Keratinocyte (primary cell): ENCODE measurements around the gene GXYLT1. TPM values are rescaled to one million over a fixed set of nuclear protein-coding genes. Genes with fewer than 3 reads are reported as not detected.

Source experiments
- DNase-seq: peaks from one replicate; pipeline ENCODE4 v3.0.0-alpha.2; 2011; ENCODE audit warnings: low read depth, missing footprints, low spot score
- FAIRE-seq: peaks from 2 replicates; lab custom pipeline; 2011; peaks lifted over from hg19 to GRCh38; lab: Jason Lieb, UNC
- H2AFZ ChIP-seq: 2 replicates; pipeline ENCODE4 v1.6.0; 2012; ENCODE audit warnings: low read length, control low read depth, inconsistent platforms; ENCODE audit not compliant: control insufficient read depth
- H3K27ac ChIP-seq: 2 replicates; pipeline ENCODE4 v1.5.1; 2011; ENCODE audit warnings: low read length; ENCODE audit not compliant: control insufficient read depth, insufficient read depth
- H3K27me3 ChIP-seq: 3 replicates; pipeline ENCODE4 v1.6.0; 2011; ENCODE audit warnings: low read length; ENCODE audit not compliant: control insufficient read depth, insufficient read depth; ENCODE audit errors: extremely low read depth
- H3K36me3 ChIP-seq, 2 experiments: 2 replicates in 1 of 2; 3 replicates in 1 of 2; pipeline ENCODE4 v1.5.1; 2011; ENCODE audit warnings: low read length in 2 of 2, mild to moderate bottlenecking in 1 of 2; ENCODE audit not compliant: control insufficient read depth in 2 of 2, insufficient read depth in 2 of 2; ENCODE audit errors: extremely low read depth in 1 of 2
- H3K4me1 ChIP-seq: 3 replicates; pipeline ENCODE4 v1.5.1; 2011; ENCODE audit warnings: low read length; ENCODE audit not compliant: control insufficient read depth, insufficient read depth; ENCODE audit errors: extremely low read depth
- H3K4me2 ChIP-seq: 3 replicates; pipeline ENCODE4 v1.6.0; 2011; ENCODE audit warnings: low read depth, low read length; ENCODE audit not compliant: control insufficient read depth, insufficient read depth; ENCODE audit errors: extremely low read depth
- H3K4me3 ChIP-seq, 3 experiments: fragments of 200-600 bp in 1 of 3; sonication (generic) in 1 of 3; 2 replicates in 2 of 3; 3 replicates in 1 of 3; pipeline ENCODE4 v1.5.1; 2011 to 2016; ENCODE audit warnings: low read length in 3 of 3, mild to moderate bottlenecking in 3 of 3, control low read depth in 2 of 3, inconsistent platforms in 1 of 3, low read depth in 1 of 3, mixed read lengths in 1 of 3, mixed run types in 1 of 3, moderate library complexity in 1 of 3; ENCODE audit not compliant: control insufficient read depth in 2 of 3, insufficient read depth in 2 of 3; ENCODE audit errors: extremely low read depth in 1 of 3
- H3K79me2 ChIP-seq: 2 replicates; pipeline ENCODE4 v1.6.0; 2012; ENCODE audit warnings: low read length; ENCODE audit not compliant: control insufficient read depth, insufficient read depth
- H3K9ac ChIP-seq: 3 replicates; pipeline ENCODE4 v1.6.0; 2011; ENCODE audit warnings: low read length; ENCODE audit not compliant: control insufficient read depth, insufficient read depth; ENCODE audit errors: extremely low read depth
- H3K9me1 ChIP-seq: 3 replicates; pipeline ENCODE4 v1.6.0; 2011; ENCODE audit warnings: low read length; ENCODE audit not compliant: control insufficient read depth, insufficient read depth; ENCODE audit errors: extremely low read depth
- H3K9me3 ChIP-seq: 2 replicates; pipeline ENCODE4 v1.5.1; 2012; ENCODE audit warnings: low read depth, low read length; ENCODE audit not compliant: control insufficient read depth
- H4K20me1 ChIP-seq: 3 replicates; pipeline ENCODE4 v1.6.0; 2011; ENCODE audit warnings: low read length; ENCODE audit not compliant: control insufficient read depth, insufficient read depth; ENCODE audit errors: extremely low read depth
- EZH2 ChIP-seq: IDR thresholded peaks from one replicate; pipeline ENCODE4 v1.6.1; 2012; ENCODE audit warnings: inconsistent platforms, mild to moderate bottlenecking, low read length, moderate library complexity
- dilution Hi-C: fragments of 300-500 bp; cut with MboI; formaldehyde crosslinking; loops from one replicate; pipeline ENCODE4 v1.7.0; 2020; ENCODE audit warnings: low sequenced_read_pairs; ENCODE audit not compliant: extremely low pct_ligation_motif_present
- polyA plus RNA-seq, 5 experiments: library from polyadenylated mRNA; depleted of rRNA in 3 of 5; stranded (reverse) in 3 of 5; stranded (forward) in 1 of 5; unstranded in 1 of 5; fragments of >200 nt; gene quantifications; 1 replicate in 1 of 5; 2 replicates in 3 of 5; 3 replicates in 1 of 5; pipeline versions ENCODE4 v1.2.1 to v1.2.3, GENCODE V29; 2011 to 2012; ENCODE audit warnings: missing spikeins in 2 of 5, low read depth in 1 of 5, low replicate concordance in 1 of 5
- TF ChIP-seq, protein P1 (sequence below), 3 experiments: IDR thresholded peaks in 1 of 3; conservative IDR thresholded peaks in 1 of 3; optimal IDR thresholded peaks in 1 of 3; 2 replicates in 2 of 3; 3 replicates in 1 of 3; pipeline versions ENCODE3 to v1.5.1; 2011; ENCODE audit warnings: low read length in 3 of 3, mild to moderate bottlenecking in 3 of 3, moderate library complexity in 2 of 3, control low read depth in 1 of 3, inconsistent platforms in 1 of 3; ENCODE audit not compliant: insufficient read depth in 2 of 3; ENCODE audit errors: extremely low read depth in 1 of 3

GXYLT1 gene
- polyA plus RNA-seq, 1 donor (not counting 4 experiments of a cell fraction or from before 2014, with no cell fraction given), result 8.1 TPM

DNA sequence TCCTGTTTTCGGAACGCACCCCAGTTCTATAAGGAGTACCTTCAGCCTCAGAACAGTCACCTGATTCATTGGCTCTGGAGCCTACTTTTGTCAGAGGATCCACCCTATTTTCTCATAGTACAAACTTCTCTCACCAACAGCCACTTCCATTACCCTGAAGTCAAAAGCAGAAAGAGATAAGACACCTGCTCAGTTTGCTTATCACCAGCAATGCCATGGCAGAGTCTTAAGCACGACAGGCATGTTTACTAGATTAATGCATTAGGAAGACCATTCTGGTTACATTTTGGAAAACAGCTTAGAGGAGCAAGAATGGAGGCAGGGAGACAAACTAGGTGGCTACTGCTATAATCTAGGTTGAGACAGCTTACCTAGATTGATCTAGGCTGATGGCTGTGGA, 67.7 kb downstream of the GXYLT1 start:
- Histone ChIP-seq H4K20me1 (no peaks in the 10 kb centered on the region), H3K27ac (no peak overlapping the region), H3K36me3 (no peaks in the 10 kb centered on the region), H3K9me3 (no peaks in the 10 kb centered on the region), H3K4me1 (no peaks in the 10 kb centered on the region), H3K27me3 (no peaks in the 10 kb centered on the region), H3K4me2 (no peak overlapping the region), H3K79me2 (no peaks in the 10 kb centered on the region), H2AFZ (no peak overlapping the region), H3K9me1 (no peaks in the 10 kb centered on the region), H3K9ac (no peak overlapping the region), H3K4me3 (no peak overlapping the region)
- FAIRE-seq, result no peak
- TF ChIP-seq EZH2, result no peak
- TF ChIP-seq, protein P1, sequence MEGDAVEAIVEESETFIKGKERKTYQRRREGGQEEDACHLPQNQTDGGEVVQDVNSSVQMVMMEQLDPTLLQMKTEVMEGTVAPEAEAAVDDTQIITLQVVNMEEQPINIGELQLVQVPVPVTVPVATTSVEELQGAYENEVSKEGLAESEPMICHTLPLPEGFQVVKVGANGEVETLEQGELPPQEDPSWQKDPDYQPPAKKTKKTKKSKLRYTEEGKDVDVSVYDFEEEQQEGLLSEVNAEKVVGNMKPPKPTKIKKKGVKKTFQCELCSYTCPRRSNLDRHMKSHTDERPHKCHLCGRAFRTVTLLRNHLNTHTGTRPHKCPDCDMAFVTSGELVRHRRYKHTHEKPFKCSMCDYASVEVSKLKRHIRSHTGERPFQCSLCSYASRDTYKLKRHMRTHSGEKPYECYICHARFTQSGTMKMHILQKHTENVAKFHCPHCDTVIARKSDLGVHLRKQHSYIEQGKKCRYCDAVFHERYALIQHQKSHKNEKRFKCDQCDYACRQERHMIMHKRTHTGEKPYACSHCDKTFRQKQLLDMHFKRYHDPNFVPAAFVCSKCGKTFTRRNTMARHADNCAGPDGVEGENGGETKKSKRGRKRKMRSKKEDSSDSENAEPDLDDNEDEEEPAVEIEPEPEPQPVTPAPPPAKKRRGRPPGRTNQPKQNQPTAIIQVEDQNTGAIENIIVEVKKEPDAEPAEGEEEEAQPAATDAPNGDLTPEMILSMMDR (optimal IDR thresholded peaks at IDR 0.05 in 1 of 3, IDR thresholded peaks at IDR 0.05 in 1 of 3, conservative IDR thresholded peaks at IDR 0.05 in 1 of 3; ENCODE audit: extremely low read depth in 1 of 3, insufficient read depth in 2 of 3, low read length in 3 of 3), result no peak
- dilution Hi-C loops, result no loop called here
- no peak for DNase-seq

DNA sequence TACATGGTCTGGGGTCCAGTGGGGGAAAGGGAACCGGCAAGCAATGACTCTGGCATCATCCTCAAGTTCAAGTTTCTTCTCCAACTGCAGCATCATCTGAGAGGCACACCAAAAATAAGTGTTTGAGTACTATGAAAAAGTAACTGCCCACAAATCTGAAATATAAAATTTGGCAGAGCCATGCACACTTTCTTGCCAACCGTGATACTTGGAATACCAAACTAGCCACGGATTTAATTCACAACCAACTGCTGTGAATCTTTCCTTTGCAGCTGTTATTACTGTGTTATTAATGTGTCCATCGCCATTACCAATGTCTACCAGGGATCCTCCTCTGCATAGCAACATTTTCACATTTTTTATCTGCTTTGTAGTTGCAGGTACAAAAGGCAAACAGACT, 74.6 kb downstream of the GXYLT1 start:
- no peaks in the 10 kb centered on the region for H3K4me1 ChIP-seq
- H3K4me3 ChIP-seq, result no peak overlapping the region
- no peaks in the 10 kb centered on the region for H3K9me3 ChIP-seq
- no peak overlapping the region for H2AFZ ChIP-seq
- FAIRE-seq (no peak), DNase-seq (no peak)
- no peak overlapping the region for H3K4me2 ChIP-seq
- no peak overlapping the region for H3K9ac ChIP-seq
- no peaks in the 10 kb centered on the region for H3K36me3 ChIP-seq
- no peaks in the 10 kb centered on the region for H3K27me3 ChIP-seq
- TF ChIP-seq, protein P1 (optimal IDR thresholded peaks at IDR 0.05 in 1 of 3, IDR thresholded peaks at IDR 0.05 in 1 of 3, conservative IDR thresholded peaks at IDR 0.05 in 1 of 3; ENCODE audit: extremely low read depth in 1 of 3, insufficient read depth in 2 of 3, low read length in 3 of 3), result no peak
- no peak for TF ChIP-seq EZH2
- no peaks in the 10 kb centered on the region for H3K9me1 ChIP-seq
- no peaks in the 10 kb centered on the region for H3K79me2 ChIP-seq
- dilution Hi-C loops, result no loop called here
- H3K27ac ChIP-seq, result no peak overlapping the region
- H4K20me1 ChIP-seq, result no peaks in the 10 kb centered on the region
